Right lobe of liver (tissue), 6 donors: ENCODE results near the gene TMEM171. TPM values are rescaled to one million over a fixed set of nuclear protein-coding genes. Genes with fewer than 3 reads are reported as not detected.

Experiments
- ATAC-seq, 4 donors: fragments of 200-7000 bp; cut with Tn5 transposase; one replicate each; pipeline ENCODE4 v1.9.1; 2020; ENCODE audit warnings: mild to moderate bottlenecking in 4 of 4, moderate library complexity in 4 of 4
- DNase-seq, 3 donors: peaks; one replicate each; pipeline ENCODE4 v3.0.0-alpha.2; 2020
- H3K27ac ChIP-seq, 3 donors: fragments of 200-600 bp; one replicate each; pipeline ENCODE4 v1.8.0; 2022
- H3K27me3 ChIP-seq, 2 donors: fragments of 200-600 bp; one replicate each; pipeline ENCODE4 v1.8.0; 2022
- H3K36me3 ChIP-seq, 4 donors: fragments of 200-600 bp; sonication (generic) in 1 of 4; one replicate each; pipeline versions ENCODE4 v1.5.1 to v1.8.0; 2017 to 2022; ENCODE audit warnings: control low read depth in 1 of 4
- H3K4me1 ChIP-seq, 4 donors: fragments of 200-600 bp; sonication (generic) in 1 of 4; one replicate each; pipeline versions ENCODE4 v1.5.1 to v1.8.0; 2017 to 2022; ENCODE audit warnings: control low read depth in 1 of 4
- H3K4me3 ChIP-seq, 3 donors: fragments of 200-600 bp; one replicate each; pipeline ENCODE4 v1.8.0; 2022
- H3K9me3 ChIP-seq, 4 donors: fragments of 200-600 bp; sonication (generic) in 1 of 4; one replicate each; pipeline versions ENCODE4 v1.5.1 to v1.8.0; 2017 to 2022; ENCODE audit warnings: control low read depth in 1 of 4
- CTCF ChIP-seq, 4 donors: fragments of 200-600 bp in 3 of 4; fragments of 450-650 bp in 1 of 4; IDR thresholded peaks; one replicate each; pipeline versions ENCODE4 v1.5.1 to v1.8.0; 2016 to 2022; ENCODE audit warnings: antibody characterized with exemption in 4 of 4, mild to moderate bottlenecking in 2 of 4
- POLR2A ChIP-seq: fragments of 450-650 bp; IDR thresholded peaks from one replicate; pipeline ENCODE4 v1.6.1; 2017; ENCODE audit warnings: antibody characterized with exemption, mild to moderate bottlenecking
- WGBS: methylation state at CpG from one replicate; pipeline ENCODE4 v1.1.6; 2018; ENCODE audit warnings: low coverage, low lambda C conversion rate; ENCODE audit not compliant: insufficient coverage; ENCODE audit errors: missing lambda C conversion rate; 5-methylcytosine and 5-hydroxymethylcytosine counted together
- intact Hi-C, 2 donors: fragments of 100-400 bp; cut with DNase I; formaldehyde crosslinking; loops; one replicate each; pipeline versions ENCODE4 v1.11.2 to v1.14.1; 2022
- total RNA-seq, 6 experiments: library from RNA; depleted of rRNA in 2 of 6; stranded (reverse); fragments of >200 nt in 2 of 6; fragmentation: NEBNext Ultra II Directional in 3 of 6; extraction: Animal tissue kit (Norgen Biotek cat#: 25700) in 3 of 6; gene quantifications; one replicate each; pipeline versions ENCODE4 v1.1.0 to v1.2.4, GENCODE V29; 2016 to 2023
- donor health status: DM: no; HTN: yes; CAD: no.
- donor health status: DM: no; HTN: no; CAD: no.
- donor health status: DM: no; HTN: no; CAD: no.
- donor health status: DM: no; HTN: yes; CAD: no.
- donor health status: DM: no; HTN: yes; CAD: no.

Gene TMEM171
- total RNA-seq, 6 experiments from 2014 or later: 0.57 to 3.2 (median 1.6) TPM

GRCh38 chr5:73103870-73104299 is 16.5 kb upstream of the TMEM171 start:
- intact Hi-C loops: no loop called here
- Histone ChIP-seq H3K4me3 (no peak overlapping the region), H3K27ac (no peak overlapping the region), H3K27me3 (no peaks in the 10 kb centered on the region), H3K9me3 (no peaks in the 10 kb centered on the region), H3K36me3 (no peaks in the 10 kb centered on the region), H3K4me1 (no peaks in the 10 kb centered on the region)
- TF ChIP-seq CTCF (IDR thresholded peaks at IDR 0.05) (no peak), POLR2A (no peak)
- no peak for ATAC-seq
- DNase-seq: no peak
- 86% methylated on average over 4 of the region's 4 CpGs for WGBS

- H3K9me3 ChIP-seq: no peaks in the 10 kb centered on the region
- no peak overlapping the region for H3K27ac ChIP-seq
- H3K36me3 ChIP-seq: no peaks in the 10 kb centered on the region
- H3K27me3 ChIP-seq: no peaks in the 10 kb centered on the region
- TF ChIP-seq POLR2A: no peak
- no peak for TF ChIP-seq CTCF (IDR thresholded peaks at IDR 0.05)
- H3K4me1 ChIP-seq: no peaks in the 10 kb centered on the region
- ATAC-seq: no peak
- WGBS: 80% methylated on average over 1 of the region's 1 CpG
- intact Hi-C loops: no loop called here
- DNase-seq: no peak
- H3K4me3 ChIP-seq: no peak overlapping the region
Measured at GRCh38 chr5:73104326-73104725, 16.0 kb upstream of the TMEM171 start.

GRCh38 chr5:73106335-73106734 is 14.0 kb upstream of the TMEM171 start:
- H3K27ac ChIP-seq: no peak overlapping the region

GRCh38 chr5:73110190-73110589 is 10.2 kb upstream of the TMEM171 start:
- 80% methylated on average over 1 of the region's 1 CpG for WGBS
- H3K4me3 ChIP-seq: no peak overlapping the region
- H3K9me3 ChIP-seq: no peaks in the 10 kb centered on the region
- intact Hi-C loops: no loop called here
- H3K27ac ChIP-seq: no peak overlapping the region
- no peaks in the 10 kb centered on the region for H3K27me3 ChIP-seq
- H3K4me1 ChIP-seq: no peaks in the 10 kb centered on the region
- DNase-seq (no peak), ATAC-seq (no peak)
- no peaks in the 10 kb centered on the region for H3K36me3 ChIP-seq
- TF ChIP-seq CTCF (IDR thresholded peaks at IDR 0.05): no peak
- TF ChIP-seq POLR2A: no peak

More at GRCh38 chr5:73106335-73106734, 14.0 kb upstream of the TMEM171 start:
- ATAC-seq (no peak), DNase-seq (no peak)
- intact Hi-C loops: no loop called here
- Histone ChIP-seq H3K4me1 (no peaks in the 10 kb centered on the region), H3K9me3 (no peaks in the 10 kb centered on the region), H3K4me3 (no peak overlapping the region), H3K27me3 (no peaks in the 10 kb centered on the region), H3K36me3 (no peaks in the 10 kb centered on the region)
- TF ChIP-seq CTCF (IDR thresholded peaks at IDR 0.05) (no peak), POLR2A (no peak)

- Histone ChIP-seq H3K9me3 (no peaks in the 10 kb centered on the region), H3K4me3 (no peak overlapping the region), H3K4me1 (no peaks in the 10 kb centered on the region), H3K27ac (no peak overlapping the region), H3K27me3 (no peaks in the 10 kb centered on the region), H3K36me3 (no peaks in the 10 kb centered on the region)
- 83% methylated on average over 1 of the region's 1 CpG for WGBS
- DNase-seq: no peak
- intact Hi-C loops: no loop called here
- ATAC-seq: no peak
- TF ChIP-seq POLR2A (no peak), CTCF (IDR thresholded peaks at IDR 0.05) (no peak)
Measured at GRCh38 chr5:73111536-73111935, 8.8 kb upstream of the TMEM171 start.
